Subcutaneous adipose tissue (tissue), 4 donors: Measurements from ENCODE around the gene KMT5B. TPM values are rescaled to one million over a fixed set of nuclear protein-coding genes. Genes with fewer than 3 reads are reported as not detected.

ENCODE experiments used
- CTCF ChIP-seq: fragments of 450-650 bp; IDR thresholded peaks from one replicate; pipeline ENCODE4 v1.5.1; 2016; ENCODE audit warnings: low read depth, mild to moderate bottlenecking, control low read depth, antibody characterized with exemption, moderate library complexity
- total RNA-seq, 4 donors: library from RNA; depleted of rRNA; stranded (reverse); fragments of >200 nt; gene quantifications; one replicate each; pipeline ENCODE4 v1.1.0, GENCODE V29; 2016

The KMT5B gene
- total RNA-seq, 4 donors from 2014 or later, result 30.6 to 42.8 (median 37.9) TPM

GRCh38 chr11:68149417-68149816 lies 63.7 kb downstream of the KMT5B start:
- TF ChIP-seq CTCF, result no peak

GRCh38 chr11:68148879-68149278 lies 64.2 kb downstream of the KMT5B start:
- no peak for TF ChIP-seq CTCF

- no peak for TF ChIP-seq CTCF
Observed at GRCh38 chr11:68148071-68148805, 64.9 kb downstream of the KMT5B start.

- no peak for TF ChIP-seq CTCF
Observed at GRCh38 chr11:68146704-68147474, 66.2 kb downstream of the KMT5B start.

GRCh38 chr11:68146010-68146540 lies 67.0 kb downstream of the KMT5B start:
- TF ChIP-seq CTCF, result no peak

GRCh38 chr11:68145120-68145866 lies 67.8 kb downstream of the KMT5B start:
- TF ChIP-seq CTCF, result no peak

- no peak for TF ChIP-seq CTCF
Observed at GRCh38 chr11:68143310-68143689, 69.8 kb downstream of the KMT5B start.
